Ishikawa (cell line): ENCODE measurements around the gene CCDC13.

Source experiments
- CEBPB ChIP-seq: IDR thresholded peaks from 2 replicates; pipeline ENCODE4 v1.6.1; 2012
- CREB1 ChIP-seq: IDR thresholded peaks from 2 replicates; pipeline ENCODE4 v1.6.1; 2012; ENCODE audit warnings: low read depth
- EGR1 ChIP-seq: IDR thresholded peaks from 2 replicates; pipeline ENCODE4 v1.6.1; 2012
- EP300 ChIP-seq: IDR thresholded peaks from 2 replicates; pipeline ENCODE4 v1.6.1; 2012; ENCODE audit warnings: borderline replicate concordance
- FOXM1 ChIP-seq: IDR thresholded peaks from 2 replicates; pipeline ENCODE4 v1.6.1; 2012; ENCODE audit warnings: low read depth, borderline replicate concordance
- NFIC ChIP-seq: IDR thresholded peaks from 2 replicates; pipeline ENCODE4 v1.6.1; 2012
- RAD21 ChIP-seq: IDR thresholded peaks from 2 replicates; pipeline ENCODE4 v1.6.1; 2012; ENCODE audit warnings: low read depth
- TAF1 ChIP-seq: IDR thresholded peaks from 2 replicates; pipeline ENCODE4 v1.6.1; 2012; ENCODE audit warnings: low read depth, mild to moderate bottlenecking
- TCF12 ChIP-seq: IDR thresholded peaks from 2 replicates; pipeline ENCODE4 v1.6.1; 2012; ENCODE audit warnings: low read depth
- TEAD4 ChIP-seq: IDR thresholded peaks from 2 replicates; pipeline ENCODE4 v1.6.1; 2012
- YY1 ChIP-seq: IDR thresholded peaks from 2 replicates; pipeline ENCODE4 v1.6.1; 2012; ENCODE audit warnings: low read depth
- ZBTB7A ChIP-seq: IDR thresholded peaks from 2 replicates; pipeline ENCODE4 v1.6.1; 2012; ENCODE audit warnings: low read depth
- TF ChIP-seq, protein P1 (sequence below): IDR thresholded peaks from 2 replicates; pipeline ENCODE4 v1.6.1; 2012; ENCODE audit warnings: low read depth, mild to moderate bottlenecking
- TF ChIP-seq, protein P2 (sequence below): IDR thresholded peaks from 2 replicates; pipeline ENCODE4 v1.6.1; 2012
- TF ChIP-seq, protein P3 (sequence below): IDR thresholded peaks from 2 replicates; pipeline ENCODE4 v1.6.1; 2012

CCDC13 gene

DNA sequence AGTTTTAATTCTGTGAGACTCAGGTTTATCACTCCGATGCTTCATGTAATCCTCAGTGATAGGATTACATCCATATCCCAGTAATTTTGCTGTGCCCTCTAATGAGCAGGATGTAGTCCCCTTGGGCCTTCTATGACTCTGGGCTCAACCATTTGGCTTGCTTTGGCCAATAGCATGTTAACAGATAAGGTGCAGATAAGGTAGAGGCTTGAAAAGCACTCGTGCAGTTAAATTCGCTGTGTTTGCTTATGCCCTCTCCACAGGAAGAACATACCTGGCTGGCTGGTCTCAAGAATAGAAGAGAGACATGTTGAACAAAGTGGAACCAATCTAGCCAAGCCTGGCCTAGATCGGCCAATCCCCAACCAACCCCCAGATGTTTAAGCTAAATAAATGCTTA is 20.1 kb downstream of the CCDC13 start:
- TF ChIP-seq EP300 = no peak
- TF ChIP-seq, protein P1, sequence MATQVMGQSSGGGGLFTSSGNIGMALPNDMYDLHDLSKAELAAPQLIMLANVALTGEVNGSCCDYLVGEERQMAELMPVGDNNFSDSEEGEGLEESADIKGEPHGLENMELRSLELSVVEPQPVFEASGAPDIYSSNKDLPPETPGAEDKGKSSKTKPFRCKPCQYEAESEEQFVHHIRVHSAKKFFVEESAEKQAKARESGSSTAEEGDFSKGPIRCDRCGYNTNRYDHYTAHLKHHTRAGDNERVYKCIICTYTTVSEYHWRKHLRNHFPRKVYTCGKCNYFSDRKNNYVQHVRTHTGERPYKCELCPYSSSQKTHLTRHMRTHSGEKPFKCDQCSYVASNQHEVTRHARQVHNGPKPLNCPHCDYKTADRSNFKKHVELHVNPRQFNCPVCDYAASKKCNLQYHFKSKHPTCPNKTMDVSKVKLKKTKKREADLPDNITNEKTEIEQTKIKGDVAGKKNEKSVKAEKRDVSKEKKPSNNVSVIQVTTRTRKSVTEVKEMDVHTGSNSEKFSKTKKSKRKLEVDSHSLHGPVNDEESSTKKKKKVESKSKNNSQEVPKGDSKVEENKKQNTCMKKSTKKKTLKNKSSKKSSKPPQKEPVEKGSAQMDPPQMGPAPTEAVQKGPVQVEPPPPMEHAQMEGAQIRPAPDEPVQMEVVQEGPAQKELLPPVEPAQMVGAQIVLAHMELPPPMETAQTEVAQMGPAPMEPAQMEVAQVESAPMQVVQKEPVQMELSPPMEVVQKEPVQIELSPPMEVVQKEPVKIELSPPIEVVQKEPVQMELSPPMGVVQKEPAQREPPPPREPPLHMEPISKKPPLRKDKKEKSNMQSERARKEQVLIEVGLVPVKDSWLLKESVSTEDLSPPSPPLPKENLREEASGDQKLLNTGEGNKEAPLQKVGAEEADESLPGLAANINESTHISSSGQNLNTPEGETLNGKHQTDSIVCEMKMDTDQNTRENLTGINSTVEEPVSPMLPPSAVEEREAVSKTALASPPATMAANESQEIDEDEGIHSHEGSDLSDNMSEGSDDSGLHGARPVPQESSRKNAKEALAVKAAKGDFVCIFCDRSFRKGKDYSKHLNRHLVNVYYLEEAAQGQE = no peak
- no peak for TF ChIP-seq NFIC
- no peak for TF ChIP-seq TCF12
- no peak for TF ChIP-seq YY1
- no peak for TF ChIP-seq CEBPB
- TF ChIP-seq TEAD4 = no peak
- TF ChIP-seq CREB1 = no peak
- no peak for TF ChIP-seq ZBTB7A
- TF ChIP-seq, protein P2, sequence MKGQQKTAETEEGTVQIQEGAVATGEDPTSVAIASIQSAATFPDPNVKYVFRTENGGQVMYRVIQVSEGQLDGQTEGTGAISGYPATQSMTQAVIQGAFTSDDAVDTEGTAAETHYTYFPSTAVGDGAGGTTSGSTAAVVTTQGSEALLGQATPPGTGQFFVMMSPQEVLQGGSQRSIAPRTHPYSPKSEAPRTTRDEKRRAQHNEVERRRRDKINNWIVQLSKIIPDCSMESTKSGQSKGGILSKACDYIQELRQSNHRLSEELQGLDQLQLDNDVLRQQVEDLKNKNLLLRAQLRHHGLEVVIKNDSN = no peak
- TF ChIP-seq EGR1 = no peak
- no peak for TF ChIP-seq RAD21

DNA sequence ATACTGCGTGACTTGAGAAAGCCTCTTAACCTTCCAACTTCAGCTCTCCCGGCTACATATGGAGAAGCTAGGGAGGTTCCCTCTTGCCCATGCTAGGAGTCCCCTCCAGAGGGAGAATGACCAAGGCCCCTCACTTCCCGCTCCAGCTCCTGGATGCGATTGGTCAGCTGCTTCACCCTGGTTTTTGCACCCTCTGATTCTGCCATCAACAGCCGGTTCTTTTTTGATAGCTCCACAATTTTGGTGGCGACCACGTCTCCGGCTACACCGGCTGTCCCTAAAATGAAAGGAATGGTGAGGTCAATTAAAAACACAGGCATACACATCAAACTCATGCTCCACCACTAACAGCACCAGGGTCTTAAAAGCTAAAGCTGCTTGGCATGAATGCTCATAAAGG is 20.6 kb downstream of the CCDC13 start:
- TF ChIP-seq, protein P1 = no peak
- TF ChIP-seq TEAD4 (no peak), TCF12 (no peak), FOXM1 (no peak), RAD21 (no peak)
- TF ChIP-seq, protein P2 = no peak
- TF ChIP-seq, protein P3, sequence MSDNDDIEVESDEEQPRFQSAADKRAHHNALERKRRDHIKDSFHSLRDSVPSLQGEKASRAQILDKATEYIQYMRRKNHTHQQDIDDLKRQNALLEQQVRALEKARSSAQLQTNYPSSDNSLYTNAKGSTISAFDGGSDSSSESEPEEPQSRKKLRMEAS = no peak

DNA sequence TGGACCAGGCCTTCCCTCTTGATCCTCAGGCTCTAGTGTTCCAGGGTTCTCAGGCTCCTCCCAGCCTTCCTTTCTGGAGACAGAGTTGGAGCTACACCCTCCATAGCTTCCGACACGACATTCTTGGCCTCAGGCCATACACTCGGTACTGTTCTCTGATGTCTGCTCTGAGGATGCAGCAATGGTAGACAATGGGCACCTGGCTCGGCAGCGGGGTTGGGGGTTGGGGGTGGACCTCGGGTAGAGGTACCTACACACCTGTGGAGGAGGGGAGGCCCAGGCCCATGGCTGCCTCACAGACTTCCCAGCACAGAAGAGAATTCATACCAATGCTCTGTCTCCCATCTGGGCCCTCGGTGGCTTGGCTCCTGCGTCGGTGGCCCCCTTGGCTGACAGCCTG is 21.4 kb downstream of the CCDC13 start:
- no peak for TF ChIP-seq YY1
- TF ChIP-seq, protein P3 = no peak
- no peak for TF ChIP-seq TAF1
- TF ChIP-seq CEBPB = no peak
- TF ChIP-seq, protein P1 = no peak
- no peak for TF ChIP-seq ZBTB7A
- no peak for TF ChIP-seq FOXM1
- no peak for TF ChIP-seq CREB1
- TF ChIP-seq RAD21 = no peak
- TF ChIP-seq EP300 = no peak
- no peak for TF ChIP-seq NFIC
- TF ChIP-seq TEAD4 = no peak
- TF ChIP-seq, protein P2 = no peak
- no peak for TF ChIP-seq TCF12
- no peak for TF ChIP-seq EGR1

DNA sequence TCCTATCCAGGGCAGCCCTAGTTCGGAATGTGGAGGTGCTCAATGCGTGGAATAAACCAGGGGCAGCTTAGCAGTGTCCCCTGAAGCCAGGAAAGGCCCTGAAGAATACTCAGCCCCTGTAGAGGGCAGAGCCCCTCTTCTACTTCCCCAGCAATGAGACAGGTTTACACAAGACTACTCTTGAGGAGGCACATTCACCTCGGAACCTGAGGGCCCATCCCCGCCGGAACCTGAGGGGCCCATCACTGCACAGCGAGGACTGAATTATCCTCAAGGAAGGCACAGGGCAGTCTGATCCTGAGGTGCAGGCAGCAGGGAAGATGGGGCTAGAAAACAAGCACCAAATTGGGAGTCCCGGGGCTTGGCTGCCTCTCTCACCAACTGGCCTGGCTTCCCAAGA is 22.2 kb downstream of the CCDC13 start:
- no peak for TF ChIP-seq TCF12
- no peak for TF ChIP-seq EP300
- TF ChIP-seq, protein P3 = no peak
- TF ChIP-seq, protein P1 = no peak
- no peak for TF ChIP-seq CEBPB
- TF ChIP-seq RAD21 = no peak
- TF ChIP-seq NFIC = no peak
- no peak for TF ChIP-seq EGR1
- TF ChIP-seq CREB1 = no peak
- no peak for TF ChIP-seq FOXM1
- TF ChIP-seq TAF1 = no peak
- no peak for TF ChIP-seq TEAD4
- TF ChIP-seq, protein P2 = no peak
- TF ChIP-seq YY1 = no peak
